DMS153 treated with DMSO at 0.1 percent for 48 hours (cell line): ENCODE measurements around the gene TMEM115.
A peak's percentile ranks its signal among the peaks of the same experiment; 100 is the strongest.

Experiments
- DNase-seq: peaks from one replicate; lab custom pipeline; 2025; ENCODE audit not compliant: unreplicated experiment; lab: John Stamatoyannopoulos, UW

Gene TMEM115, protein sequence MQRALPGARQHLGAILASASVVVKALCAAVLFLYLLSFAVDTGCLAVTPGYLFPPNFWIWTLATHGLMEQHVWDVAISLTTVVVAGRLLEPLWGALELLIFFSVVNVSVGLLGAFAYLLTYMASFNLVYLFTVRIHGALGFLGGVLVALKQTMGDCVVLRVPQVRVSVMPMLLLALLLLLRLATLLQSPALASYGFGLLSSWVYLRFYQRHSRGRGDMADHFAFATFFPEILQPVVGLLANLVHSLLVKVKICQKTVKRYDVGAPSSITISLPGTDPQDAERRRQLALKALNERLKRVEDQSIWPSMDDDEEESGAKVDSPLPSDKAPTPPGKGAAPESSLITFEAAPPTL

DNA sequence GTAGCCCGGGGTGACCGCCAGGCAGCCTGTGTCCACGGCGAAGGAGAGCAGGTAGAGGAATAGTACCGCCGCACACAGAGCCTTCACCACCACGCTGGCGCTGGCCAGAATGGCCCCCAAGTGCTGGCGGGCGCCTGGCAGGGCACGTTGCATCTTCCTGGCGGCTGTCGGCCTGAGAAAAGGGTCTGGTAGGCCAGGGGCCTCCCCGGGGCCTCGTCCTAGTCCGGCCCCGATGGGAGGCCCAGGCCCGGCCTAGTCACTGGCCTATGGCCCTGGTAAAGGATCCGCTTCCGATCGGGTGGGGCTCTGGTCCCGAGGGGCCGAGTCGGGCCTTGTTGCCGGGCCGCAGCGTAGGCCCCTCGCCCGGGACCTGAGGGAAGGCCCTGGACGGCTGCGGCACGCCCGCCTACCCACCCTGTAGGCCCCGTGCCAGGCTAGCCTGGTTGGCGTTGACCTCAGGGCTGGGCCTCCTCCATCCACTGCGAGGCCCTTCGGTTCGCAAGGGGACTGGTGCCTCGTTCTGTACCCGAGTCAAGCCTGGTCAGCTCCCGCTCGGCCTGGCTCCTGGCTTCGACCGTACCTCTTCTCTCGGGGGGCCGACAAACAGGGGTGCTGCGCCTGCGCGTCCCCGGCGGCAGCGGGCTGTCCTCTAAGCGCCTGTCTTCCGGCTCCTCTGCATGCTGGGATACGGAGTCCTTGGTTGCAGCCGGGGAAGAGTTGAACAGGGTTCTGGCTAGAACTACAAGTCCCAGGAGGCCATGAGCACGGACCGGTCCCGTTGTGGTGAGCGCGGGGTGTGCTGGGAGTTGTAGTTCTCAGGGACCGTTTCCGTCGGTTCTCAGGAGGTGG, at the start of gene TMEM115:
TMEM115 (minus strand) TSS at position 611 of the 849 bp plus-strand sequence; CDS start at position 153, 458 bp downstream.
- DNase-seq = peak; percentile 59

DNA sequence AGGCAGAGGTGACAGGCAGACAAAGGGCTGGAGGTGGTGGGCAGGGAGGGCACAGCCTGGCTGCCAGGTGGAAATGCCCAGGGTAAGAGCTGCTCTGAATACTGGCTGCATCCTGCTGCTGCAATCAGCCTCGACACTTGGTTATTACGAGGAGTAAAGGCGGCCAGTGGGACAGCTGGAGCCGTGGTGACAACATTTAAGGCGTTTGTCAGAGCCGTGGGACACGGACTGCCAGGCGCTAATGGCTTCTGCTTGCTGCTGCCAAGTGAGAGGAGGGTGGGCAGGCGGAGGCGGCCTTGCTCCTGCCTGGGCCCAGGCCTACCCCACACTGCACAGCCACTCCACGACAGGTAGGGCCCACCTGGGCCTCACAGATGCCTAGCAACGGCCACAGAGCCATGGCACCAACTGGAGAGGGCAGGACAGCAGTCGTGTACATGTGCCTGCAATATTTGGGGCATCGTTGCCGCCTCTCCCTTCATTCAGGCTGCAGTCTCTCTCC, 49.2 kb upstream of the TMEM115 start:
- DNase-seq = no peak

DNA sequence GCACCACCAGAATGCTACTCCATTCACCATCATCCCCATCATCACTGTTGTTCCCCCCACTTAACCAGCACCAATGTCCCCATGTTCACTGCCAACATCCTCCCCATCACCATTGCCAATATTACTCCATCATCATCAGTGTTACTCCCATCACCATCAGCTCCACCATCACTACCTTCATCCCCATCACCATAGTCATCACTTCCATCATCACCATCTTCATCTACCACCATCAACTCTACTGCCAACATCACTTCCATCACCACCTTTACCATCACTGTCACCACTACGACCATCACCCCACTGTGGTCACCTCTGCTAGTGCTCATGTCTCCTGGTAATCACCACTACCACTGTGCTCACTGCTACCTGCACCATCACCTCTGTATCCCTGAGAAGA, 47.2 kb upstream of the TMEM115 start:
- no peak for DNase-seq

DNA sequence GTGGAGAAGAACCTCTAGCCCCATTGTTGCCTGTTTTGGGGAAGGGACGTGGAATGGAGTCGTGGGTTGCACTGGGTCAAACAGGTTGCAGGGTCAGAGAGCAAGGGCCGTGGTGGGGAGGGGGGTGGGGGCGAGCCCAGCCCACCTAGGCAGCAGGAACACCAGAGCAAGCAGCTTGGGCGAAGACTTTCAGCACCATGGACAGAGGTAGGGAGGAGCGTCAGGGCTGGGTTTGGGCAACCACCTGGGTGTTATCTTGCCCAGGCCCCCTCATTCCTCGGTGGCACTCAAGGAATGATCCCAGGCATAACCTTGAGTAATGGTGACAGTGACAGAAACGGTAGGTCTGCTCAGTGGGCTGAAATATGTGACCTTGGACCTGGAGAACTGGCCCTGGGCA, 45.9 kb upstream of the TMEM115 start:
- DNase-seq = no peak

DNA sequence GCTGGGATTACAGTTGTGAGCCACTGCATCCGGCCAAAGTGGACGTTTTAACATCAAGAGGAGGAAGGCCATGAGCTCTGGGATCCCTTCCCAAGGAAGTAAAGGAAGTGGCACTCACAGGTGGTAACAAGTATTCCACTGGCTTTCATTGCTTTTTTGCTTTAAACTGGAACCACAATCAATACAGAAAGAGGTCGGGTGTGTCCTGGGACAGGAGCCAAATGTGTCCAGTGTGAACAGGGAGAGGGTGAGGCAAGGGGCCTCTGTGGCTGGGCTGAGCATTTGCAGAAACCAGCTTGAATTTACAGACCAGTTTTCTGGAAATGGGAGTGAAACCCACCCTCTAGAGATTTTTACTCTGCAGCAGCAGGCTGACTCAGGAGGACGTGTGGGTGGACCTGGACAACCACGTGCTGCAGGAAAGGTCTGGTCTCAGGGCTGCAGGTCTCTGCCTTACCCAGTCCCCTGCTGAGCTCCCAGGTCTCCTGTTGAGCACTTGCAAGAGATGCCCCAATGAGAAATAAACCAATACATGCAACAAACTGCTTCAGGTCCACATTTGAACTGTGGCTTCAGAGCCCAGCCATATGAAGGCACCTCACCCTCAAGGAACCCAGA, 42.8 kb upstream of the TMEM115 start:
- DNase-seq = no peak

DNA sequence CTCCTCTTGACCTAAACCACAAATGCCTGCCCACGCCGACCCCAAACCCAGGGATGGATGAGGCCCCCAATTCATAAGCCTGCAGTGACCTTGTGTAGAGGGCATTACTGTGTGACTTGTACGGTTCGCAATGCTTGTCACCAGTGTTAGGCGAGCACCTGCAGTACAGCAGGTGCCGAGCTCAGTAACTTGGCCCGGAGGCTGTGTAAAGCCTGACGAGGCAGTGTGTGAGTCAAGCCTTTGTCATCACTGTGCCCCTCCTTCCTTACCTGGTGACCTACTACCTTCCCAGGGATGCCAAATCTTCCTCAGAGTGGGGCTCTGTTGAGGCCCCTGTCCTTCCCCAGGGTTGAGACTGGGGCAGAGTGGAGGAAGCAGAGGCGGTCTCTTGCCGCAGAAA, 37.2 kb upstream of the TMEM115 start:
- DNase-seq = no peak

DNA sequence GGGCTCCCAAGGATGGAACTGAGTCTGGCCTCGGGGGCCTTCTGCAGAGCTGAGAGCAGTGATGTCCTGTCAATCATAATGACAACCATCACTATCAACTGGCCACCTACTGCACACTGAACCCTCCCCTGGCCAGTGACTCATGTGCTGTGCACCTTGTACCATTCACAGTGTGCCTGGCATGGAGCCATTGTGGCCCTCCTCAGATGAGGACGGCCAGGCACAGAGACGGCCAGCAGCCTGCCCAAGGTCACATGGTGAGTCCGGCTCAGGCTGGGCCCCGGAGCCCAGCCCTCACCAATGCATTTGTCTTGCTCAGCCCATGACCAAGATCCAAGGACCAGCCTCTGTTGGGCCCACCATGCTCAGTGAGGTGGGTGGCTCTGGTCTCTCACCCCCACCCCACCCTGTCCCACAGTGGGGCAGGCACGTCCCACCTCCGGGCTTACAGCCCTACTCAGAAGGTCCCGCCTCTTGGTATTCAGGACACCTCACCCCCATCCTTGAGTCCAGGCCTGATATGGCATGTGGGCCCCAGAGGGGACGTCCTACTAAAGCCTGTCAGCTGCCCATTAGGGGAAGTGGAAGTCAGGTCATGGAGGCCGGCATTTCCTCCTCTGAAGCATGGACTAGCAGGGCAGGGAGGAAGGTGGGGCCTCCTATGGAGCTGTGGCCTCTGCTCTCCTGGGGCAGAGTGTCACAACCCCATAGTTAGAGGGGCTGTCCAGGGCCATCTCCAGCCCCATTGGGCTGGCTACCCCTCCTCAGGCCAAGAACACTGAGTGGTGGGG, 35.9 kb upstream of the TMEM115 start:
- no peak for DNase-seq

DNA sequence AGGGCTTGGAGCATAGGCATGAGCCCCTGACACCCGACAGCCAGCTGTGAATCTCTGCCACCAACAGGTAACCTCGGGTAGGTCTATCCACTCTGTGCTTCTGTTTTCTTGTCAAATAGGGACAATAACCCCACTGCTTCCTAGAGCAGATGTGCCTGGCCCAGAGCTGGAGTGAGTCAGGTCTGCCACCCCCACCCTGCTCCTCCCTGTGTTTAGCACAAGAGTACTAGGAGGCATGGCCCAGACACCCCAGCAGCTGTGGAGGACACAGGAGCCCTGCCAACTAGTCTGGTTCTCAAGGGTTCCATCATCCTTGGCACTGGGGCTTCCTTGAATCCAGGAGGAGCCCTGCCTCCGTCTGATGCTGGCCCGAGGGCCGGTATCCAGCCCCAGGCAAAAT, 33.7 kb upstream of the TMEM115 start:
- no peak for DNase-seq

DNA sequence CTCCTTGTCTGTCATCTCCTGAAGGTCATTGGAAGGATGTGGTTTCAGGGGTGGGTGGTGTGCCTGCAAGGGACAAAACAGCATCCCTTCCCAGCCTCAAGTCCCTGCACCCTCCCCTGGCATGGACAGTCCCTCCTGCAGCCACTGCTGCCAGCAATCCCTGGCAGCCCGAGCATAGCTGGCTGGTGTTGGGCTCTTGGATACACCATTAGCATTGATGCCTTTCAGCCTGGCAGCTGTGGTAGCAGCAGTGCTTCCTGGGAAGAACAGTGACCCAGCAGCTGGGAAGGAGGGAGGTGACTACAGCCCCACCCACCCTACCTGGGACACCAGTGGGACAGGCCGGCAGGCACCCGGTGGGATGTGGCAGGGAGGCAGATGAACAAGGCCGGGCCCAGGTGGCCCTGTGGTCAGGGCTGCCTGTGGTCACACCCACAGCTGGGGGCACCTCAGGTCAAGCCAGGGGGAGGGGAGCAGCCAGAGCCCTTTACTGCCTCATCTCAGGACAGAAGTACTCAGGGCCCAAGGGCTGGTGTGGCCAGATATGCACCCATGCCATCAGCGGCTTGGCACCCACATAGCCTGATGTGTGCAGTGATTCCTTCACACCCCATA, 32.9 kb upstream of the TMEM115 start:
- DNase-seq = no peak

DNA sequence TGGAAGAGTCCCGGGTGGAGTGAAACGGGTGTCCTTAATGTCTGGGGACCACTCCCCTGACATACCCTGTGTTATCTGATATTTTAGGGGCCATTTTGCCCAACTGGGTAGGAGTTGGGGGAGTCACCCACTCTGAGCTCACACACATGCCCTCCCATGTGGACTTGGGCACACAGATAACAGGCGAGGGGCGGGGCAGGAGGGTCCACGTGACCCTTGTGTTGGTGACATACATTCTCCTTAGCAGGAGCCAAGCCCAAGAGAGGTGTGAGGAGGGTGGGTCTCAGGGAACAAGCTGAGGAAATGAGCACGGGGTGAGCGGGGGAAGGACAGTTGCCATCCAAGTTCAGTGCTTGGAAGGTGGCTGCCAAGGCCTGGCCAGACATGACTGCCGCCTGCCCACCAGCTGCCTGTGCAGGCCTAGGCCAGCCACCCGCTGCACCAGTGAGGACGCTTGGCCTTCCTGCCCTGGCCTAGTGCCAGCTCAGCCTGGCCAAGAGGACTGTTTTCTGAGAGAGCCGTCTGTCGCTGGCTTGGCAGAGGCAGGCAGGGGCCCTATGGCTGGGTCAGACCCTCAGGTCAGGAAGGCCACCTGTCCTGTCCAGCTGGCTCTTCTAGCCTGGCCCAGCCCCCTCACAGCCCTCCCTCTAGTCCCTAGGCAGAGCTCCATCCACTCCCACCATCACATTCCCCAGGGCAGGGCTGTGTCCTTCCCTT, 31.3 kb upstream of the TMEM115 start:
- DNase-seq = peak; percentile 5

DNA sequence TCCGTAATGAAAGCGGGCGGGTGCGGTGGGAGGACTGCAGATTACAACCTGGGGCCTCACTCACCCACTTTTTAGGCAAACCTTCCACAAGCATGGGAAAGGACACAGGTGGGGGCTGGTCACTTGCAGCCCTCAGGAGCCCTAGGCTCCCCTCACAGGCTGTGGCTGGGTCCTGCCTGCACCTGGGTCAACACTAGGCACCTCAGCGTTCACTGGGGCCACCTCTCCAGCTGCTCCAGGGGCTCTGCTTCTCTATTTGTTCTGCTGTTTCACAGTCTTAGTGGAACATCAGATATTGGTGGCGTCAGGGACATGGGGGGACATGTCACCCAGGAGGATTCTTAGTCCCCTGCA, 30.1 kb upstream of the TMEM115 start:
- DNase-seq = no peak

DNA sequence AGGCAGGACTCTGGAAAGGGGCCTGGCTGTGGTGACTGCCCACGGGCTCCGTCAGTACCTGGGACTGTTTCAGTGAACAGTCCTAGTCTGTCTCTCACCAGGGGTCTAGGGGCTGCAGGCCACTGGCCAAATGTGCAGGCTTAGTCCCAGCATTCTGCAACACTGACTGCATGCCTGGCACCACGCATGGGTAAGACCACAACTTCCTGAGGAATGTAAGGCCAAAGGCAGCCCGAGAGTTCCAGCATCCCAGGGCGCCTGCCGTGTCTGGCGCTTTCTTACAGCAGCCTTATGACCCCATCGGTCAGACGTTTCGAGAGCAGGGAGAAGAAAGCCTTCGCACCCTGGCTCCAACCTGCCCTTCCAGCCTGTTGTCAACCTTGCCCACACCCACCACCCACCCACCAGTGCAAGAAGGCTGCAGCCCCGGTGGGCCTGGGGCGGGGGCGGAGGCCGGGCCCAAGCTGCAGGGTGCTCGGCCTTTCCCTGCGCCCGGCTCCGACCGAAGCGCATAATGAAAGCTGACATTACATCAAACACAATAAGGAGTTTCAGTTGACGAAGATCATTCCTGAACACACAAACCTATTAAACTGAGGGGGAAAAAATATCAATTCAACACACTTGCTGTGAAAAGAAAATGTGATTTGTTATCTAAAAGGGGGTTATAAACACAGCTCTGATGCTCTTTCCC, 29.5 kb upstream of the TMEM115 start:
- no peak for DNase-seq

DNA sequence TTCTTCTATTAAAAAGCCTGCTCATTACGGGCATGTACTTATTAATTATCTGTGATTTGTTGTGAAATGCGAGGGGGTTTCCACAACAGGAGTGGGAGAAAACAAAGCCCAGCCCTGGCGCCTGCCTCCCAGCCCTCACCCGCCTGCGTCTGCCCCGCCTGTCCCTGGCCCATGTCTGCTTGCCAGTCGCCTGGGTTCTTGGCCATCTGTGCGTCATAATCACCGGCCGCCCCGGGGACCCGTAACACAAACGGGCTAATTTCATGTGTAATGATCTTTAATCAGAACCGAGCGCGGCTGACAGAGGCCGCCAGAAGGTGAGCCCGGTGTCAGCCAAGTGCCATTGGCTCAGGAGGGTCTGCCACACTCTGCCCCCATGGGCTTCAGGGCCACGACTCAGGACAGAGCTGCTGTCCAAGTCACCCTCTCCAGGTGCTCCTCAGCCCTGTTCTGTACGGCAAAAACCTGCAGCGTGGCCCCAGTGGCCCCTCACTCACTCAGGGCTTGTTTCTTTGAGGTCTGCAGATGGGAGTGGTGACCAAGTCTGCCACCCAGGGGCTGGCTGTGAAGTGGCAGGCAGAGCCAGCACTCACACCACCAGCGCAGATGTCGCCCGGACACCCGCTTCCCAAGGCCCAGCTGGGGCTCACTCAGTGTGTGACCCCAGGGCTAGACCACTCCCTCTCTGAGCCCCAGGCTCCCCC, 28.8 kb upstream of the TMEM115 start:
- DNase-seq = no peak

DNA sequence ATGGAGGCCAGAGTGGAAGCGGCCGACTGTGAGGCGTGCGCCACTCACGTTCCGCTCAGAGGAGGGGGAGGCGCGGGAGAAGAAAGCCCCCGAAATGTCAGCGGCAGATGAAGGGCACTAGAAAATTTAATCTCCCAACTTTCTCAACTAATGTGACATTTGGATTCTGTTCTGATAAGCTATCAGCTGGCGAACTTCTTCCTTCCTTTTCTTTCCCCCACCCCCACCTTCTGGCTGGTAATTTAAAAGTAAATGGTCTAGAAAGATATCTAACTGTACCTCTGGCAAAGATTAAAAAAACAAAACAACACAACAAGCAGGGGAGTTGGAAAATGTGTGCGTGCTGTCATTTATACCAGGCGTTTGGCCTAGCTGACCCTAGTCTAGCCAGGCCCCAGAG, 26.4 kb upstream of the TMEM115 start:
- no peak for DNase-seq

DNA sequence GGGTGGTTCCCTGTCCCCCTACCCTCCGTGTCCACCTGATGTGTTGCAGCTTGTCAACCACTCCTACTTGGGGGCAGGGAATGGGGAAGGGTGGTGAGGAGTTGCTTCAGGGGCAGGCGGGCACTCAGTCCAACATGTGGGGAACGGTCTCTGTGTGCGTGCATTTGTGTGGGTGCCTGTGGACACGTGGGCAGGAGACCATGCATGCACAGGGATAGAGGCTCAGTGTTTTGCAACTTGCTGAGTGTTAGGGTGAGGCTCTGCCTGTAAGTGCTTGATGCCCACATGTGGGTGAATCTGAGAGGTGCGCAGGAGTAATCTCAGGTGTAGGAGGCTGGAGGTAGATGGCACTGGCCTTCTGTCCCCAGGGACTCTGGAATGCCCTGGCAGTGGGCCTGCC, 24.4 kb upstream of the TMEM115 start:
- no peak for DNase-seq

DNA sequence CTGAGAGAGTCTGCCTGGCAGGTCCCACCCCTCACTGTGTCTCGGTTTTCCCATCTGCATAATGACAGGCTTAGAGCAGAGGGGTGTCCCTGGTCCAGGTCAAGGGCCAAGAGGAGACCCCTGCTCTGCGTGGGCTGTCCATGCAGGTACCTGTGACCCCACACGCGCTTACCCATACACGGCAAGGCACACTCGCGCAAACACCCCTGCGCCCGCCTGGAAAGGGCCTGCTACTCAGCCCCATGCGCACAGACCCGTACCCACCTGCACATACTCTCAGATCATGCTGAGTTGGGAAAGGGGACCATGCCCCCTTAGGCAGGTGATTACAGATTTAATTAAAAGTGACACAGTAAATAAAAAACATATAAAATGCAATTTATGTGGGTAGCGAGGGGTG, 23.4 kb upstream of the TMEM115 start:
- DNase-seq = no peak

DNA sequence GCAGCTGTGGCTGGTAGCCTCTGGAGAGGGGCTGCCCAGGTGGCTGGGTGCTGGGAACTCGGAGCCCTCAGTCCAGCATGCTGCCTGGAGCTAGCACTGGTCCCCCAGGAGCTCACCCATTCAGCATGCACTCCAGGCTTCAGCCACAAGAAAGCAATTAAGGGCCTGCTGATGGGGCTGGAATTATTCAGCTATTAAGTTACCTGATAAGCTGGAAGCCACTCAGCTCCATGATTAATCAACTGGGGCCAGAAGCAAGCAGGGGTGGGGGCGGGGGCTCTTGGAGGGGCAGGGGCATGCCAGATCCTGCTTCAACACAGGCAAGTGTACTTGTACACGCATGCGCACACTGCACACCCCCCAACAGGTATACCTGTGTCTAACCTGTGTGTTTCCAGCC, 22.1 kb upstream of the TMEM115 start:
- no peak for DNase-seq

DNA sequence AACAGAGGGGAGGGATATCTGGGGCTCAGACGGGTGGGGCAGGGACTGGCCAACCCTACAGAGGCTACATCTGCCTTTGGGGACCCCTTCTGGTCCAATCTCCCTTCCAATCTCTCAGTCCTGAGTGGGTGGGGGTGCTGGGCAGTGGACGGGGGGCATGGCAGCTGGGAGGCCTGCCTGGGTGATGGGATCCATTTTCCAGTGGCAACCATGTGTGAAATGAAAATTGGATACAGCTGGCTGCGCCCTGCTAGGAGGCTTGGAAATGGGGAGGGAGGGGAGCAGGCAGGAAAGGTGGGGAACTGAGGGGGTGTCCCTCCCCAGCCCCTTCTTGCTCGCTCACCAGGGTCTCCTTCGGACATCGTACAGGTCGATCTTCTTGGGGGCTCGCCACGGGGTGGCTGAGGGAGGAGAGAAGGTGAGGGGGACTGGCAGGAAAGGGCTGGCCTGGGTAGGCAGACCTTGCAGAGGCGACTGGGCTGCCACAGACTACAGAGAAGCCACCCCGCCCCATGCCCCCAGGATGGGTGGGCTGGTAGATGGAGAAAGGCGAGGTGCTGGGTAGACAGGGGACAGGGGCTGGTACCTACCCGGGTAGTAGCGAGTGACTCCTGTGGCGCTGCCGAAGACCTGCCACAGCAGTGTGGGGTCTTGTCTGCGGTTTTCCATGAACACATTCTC, 21.2 kb upstream of the TMEM115 start:
- DNase-seq = no peak
